ENCODE measurements around the gene PNKP.

The PNKP gene

GRCh38 chr19:49874503-49875157 is 7.3 kb upstream of the PNKP start:
- no peak for DNase-seq

- DNase-seq: no peak
These were observed 6.5 kb upstream of the PNKP start for GRCh38 chr19:49873834-49874233.

- DNase-seq: no peak
These were observed 5.7 kb upstream of the PNKP start for GRCh38 chr19:49873129-49873521.

GRCh38 chr19:49872245-49873128 is 5.1 kb upstream of the PNKP start:
- DNase-seq: no peak

- no peak for DNase-seq
These were observed 4.1 kb upstream of the PNKP start for GRCh38 chr19:49871349-49871985.

GRCh38 chr19:49870309-49870901 is 3.0 kb upstream of the PNKP start:
- DNase-seq: no peak

- peak; percentile 88 to 93 for DNase-seq
These were observed 2.3 kb upstream of the PNKP start for GRCh38 chr19:49869484-49870308.

GRCh38 chr19:49869009-49869483 is 1.7 kb upstream of the PNKP start:
- DNase-seq: peak in 1 of 2 experiments; percentile 86

- DNase-seq: no peak
These were observed 2.5 kb downstream of the PNKP start for GRCh38 chr19:49864890-49865289.

GRCh38 chr19:49863935-49864320 is 3.4 kb downstream of the PNKP start:
- no peak for DNase-seq

- no peak for DNase-seq
These were observed 4.0 kb downstream of the PNKP start for GRCh38 chr19:49863254-49863934.

- no peak for DNase-seq
These were observed 4.8 kb downstream of the PNKP start for GRCh38 chr19:49862391-49863253.

- no peak for DNase-seq
These were observed 5.6 kb downstream of the PNKP start for GRCh38 chr19:49861541-49862378.

- no peak for DNase-seq
These were observed 6.3 kb downstream of the PNKP start for GRCh38 chr19:49861107-49861506.

GRCh38 chr19:49860336-49861102 is 6.9 kb downstream of the PNKP start:
- no peak for DNase-seq

GRCh38 chr19:49859682-49860335 is 7.6 kb downstream of the PNKP start:
- no peak for DNase-seq

GRCh38 chr19:49858088-49858985 is 9.0 kb downstream of the PNKP start:
- no peak for DNase-seq

- no peak for DNase-seq
These were observed 9.6 kb downstream of the PNKP start for GRCh38 chr19:49857838-49858087.
